HS-5 (cell line): Measurements from ENCODE around the gene DSG2.
A peak's percentile ranks its signal among the peaks of the same experiment; 100 is the strongest.

Experiments
- DNase-seq: peaks from one replicate; pipeline ENCODE4 v3.0.0-alpha.2; 2012; ENCODE audit warnings: low read depth

The DSG2 gene

DNA sequence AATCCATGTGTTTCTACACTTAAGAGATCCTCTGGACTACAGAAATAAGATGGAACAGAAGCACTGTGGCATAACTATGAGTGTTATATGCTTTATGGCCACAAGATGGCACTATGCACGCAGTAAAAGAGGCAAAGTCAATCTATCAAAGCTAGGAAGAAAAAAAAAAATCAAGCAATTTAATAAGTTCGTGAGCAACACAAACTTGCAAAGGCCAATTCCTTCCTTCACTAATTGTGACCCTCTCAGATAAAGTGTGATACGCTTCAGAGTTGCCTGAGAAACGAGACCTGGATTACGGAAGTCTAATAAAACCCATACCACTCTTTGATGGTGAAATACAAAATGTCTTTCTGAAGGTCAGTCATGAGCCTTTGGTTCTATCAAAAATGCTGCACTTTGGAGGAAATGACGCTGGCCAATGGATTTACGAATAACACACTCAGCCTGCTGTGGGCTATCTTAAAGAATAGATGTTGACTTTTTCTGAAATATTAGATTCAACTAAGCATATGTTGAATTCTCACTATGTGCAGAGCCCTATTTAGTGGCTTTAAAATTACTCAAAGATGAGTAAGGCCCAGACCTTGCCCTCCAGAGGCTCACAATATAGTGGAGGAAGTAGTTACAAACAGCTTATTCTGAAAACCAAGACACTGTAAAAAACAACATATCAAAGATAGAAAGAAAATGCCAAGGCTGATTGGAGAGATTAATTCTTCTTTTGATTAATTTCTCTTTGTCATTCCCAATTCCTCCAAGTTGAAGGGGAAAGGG is 58.2 kb downstream of the DSG2 start:
- peak; percentile 43 for DNase-seq

DNA sequence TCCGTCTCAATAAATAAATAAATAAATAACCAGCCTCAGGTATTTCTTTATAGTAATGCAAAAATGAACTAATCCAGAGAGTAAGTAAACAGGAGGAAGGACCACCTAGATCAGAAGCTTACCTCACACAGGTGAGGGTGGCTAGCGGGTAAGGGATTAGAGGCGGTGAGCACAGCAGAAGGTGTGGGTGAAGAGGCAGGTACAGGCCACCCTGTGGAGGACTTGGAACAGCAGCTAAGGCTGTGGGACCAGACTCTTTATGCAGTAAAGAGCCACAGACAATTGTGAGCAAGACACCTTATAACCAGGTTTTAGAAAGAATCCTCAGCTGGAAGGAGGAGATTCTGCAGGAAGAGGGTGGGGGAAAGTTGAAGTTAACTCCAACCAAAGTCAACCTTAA is 59.5 kb downstream of the DSG2 start:
- no peak for DNase-seq

DNA sequence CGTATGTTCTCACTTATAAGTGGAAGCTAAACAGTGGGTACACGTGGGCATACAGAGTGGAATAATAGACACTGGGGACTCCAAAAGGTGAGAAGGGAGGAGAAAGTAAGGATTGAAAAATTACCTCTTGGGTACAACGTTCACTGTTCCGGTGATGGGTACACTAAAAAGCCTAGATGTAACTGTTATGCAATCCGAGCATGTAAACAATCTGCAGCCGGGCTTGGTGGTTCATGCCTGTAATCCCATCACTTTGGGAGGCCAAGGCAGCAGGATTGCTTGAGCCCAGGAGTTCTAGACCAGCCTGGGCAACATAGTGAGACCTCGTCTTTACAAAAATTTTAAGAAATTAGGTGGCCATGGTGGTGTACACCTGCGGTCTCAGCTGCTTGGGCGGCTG is 60.6 kb downstream of the DSG2 start:
- DNase-seq, result no peak

DNA sequence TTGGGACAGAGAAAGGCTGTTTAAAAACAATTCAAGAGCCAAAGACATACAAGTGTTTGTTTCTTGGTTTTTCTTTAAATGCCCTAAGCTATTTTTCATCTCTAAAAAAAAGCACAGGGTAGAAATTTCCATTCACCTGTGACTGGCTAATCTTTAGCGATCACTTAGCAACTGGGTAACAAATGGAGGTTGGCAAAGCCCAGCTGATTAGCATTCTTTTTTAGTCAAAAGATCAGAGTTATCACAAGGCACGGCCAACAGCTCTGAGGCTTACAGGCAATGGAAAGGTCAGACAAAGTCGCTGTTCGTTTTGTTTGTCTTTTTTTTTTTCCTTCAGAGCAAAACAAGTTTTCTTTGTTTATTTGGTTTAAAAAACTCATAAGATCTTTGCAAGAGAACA is 64.7 kb downstream of the DSG2 start:
- DNase-seq, result no peak

DNA sequence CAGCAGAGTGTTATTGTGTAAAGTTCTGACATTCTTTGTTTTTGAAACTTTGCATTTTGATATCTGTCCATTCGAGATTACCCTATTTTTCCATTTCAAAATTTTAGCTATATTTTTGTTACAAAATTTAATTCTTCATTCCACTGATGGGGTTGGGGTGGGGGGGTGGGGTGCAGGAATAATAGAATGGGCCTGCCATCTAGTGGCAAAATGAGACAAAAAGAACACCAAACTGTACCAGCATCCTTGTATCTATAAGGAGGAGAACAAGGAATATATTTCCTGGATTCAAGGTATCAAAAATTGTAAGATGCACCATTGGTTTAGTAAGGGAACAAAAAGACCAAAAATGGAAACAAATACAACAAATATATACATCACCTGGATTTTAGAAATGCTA is 65.8 kb downstream of the DSG2 start:
- DNase-seq, result no peak

DNA sequence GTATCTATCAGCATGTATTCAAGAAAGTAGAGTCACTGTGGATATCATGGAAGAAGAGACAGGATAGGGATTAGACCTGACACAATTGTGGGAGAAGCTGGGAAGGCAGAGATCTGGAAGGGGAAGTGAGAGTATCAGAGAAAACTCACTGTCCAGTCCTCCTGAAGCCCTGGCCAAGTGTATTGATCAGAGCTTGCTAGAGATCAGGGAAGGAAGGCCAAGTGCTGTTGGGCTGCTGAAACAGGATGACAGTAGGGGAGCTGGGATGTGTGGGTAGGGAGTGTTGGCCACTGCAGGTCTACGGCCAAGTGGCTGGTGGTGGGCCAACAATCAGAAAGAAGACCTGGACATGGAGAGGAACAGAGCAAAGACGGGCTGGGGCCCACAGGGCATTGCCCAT is 67.4 kb downstream of the DSG2 start:
- DNase-seq, result no peak

DNA sequence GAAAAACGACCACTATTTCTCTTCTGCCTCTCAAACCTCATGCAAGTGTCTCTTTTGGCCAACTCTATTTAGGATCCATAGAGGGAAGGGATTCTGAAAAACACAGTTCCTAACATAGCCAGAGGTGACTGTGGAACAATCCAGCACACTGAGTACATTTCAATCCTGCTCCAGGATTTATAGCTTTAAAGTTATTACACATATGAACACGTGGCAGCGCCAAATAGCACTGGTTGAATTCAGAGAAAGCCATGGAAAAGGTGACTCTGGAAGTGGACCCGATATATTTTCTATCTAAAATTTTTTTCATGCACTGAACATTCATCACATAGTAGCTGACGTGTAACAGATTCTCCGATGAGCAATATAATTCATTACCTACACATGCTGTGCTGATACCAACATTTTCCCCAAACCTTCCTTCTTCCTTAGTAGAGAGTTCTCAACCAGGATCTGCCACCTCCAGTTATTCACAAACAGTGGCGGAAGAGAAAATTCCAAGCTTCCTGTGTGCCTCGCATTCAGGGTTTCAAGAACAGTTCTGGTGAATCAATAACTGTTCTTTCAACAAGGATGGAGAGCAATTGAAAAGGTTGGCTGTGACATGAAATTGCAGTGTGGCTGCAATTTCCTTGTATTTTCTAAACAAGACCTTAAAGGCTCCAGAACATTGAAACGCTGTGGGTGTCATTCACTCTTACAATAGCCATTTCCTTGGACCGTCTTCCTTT is 68.0 kb downstream of the DSG2 start:
- DNase-seq, result no peak

DNA sequence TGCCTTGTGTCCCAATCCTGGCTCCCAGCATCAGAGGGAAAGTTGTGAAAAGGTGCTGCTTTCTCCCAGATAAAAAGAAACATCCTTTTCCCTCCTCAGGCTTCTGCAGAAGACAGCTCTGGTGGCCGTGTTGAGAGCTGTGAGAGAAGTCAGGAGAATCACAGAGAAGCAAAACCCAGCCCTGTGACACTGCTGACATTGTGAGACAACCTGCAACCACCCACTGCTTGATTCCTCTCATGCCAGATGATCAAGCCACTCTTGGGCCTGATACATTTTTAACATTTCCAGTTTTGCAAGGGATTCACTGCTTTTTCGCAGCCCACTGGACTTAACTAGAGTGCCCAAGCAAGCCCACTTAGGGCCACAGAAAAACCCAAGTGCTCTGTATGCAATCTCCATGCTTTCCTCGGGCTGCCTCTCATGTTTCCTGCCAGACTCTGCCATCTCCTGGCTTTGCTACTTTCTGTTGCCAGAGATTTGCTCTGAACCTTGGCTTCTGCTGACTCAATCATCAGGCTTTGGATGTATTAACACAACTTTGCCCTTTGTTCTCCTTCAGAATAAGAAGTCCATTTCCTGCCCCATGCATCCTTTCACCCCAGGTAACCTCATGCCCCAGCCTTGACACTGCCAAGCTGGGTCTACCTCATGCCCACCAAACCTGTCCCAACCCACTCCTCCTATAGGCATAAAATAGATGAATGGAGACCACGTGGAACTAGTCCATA is 68.8 kb downstream of the DSG2 start:
- no peak for DNase-seq

DNA sequence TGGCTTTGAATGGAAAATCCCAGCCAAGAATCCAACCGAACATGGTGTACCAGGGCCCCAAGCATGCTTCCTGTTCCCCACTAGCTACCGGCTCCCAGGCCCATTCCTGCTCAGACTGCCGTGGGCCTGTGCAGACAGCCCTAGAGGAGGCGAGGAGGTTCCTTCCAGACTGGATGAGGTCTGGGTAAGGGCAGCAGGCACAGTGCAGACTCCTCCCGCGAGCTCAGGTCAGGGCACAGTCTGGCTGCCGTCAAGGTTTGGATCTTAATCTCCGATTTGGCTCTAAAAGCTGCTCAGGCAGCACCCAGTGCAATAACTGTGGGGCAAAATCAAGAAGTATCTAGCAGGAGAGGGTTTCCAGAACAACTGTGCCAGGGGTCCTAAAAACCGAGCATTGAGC is 74.4 kb downstream of the DSG2 start:
- no peak for DNase-seq

DNA sequence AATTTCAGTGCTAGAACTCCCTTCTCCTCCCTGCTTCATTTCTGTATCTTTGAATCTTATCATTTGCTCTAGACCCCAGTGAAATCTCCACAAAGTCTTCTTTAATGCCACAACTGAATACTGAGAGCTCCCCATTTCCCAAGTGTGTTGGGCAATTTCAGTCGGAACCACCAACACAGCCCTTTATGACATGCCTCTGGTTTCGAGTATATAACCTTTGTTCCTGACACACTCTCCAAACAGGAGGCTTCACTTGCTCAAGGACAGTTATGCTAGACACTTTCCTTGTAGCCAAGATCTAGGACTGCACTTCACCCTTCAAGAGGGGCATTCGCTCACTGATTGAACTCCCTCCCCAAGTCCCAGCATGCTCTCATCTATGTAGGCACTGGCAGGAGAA is 75.1 kb downstream of the DSG2 start:
- no peak for DNase-seq

DNA sequence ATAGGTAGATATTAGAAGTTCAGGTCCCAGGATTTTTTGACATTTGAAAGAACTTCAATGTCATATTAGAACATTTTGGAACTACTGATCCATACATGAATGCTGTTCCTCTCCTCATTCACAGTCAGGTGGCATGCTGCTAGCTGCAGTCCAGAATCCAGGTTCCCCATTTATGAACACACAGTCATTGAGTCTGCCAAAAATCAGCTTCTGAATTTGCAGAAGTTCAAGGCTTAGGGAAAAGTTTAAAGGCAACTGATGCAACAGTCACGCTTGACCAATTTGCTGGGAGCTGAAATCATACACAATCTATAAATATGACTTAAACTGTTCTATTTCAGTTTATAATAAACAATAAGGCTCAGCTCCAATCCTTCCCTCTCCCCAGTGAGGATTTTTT is 76.4 kb downstream of the DSG2 start:
- no peak for DNase-seq

DNA sequence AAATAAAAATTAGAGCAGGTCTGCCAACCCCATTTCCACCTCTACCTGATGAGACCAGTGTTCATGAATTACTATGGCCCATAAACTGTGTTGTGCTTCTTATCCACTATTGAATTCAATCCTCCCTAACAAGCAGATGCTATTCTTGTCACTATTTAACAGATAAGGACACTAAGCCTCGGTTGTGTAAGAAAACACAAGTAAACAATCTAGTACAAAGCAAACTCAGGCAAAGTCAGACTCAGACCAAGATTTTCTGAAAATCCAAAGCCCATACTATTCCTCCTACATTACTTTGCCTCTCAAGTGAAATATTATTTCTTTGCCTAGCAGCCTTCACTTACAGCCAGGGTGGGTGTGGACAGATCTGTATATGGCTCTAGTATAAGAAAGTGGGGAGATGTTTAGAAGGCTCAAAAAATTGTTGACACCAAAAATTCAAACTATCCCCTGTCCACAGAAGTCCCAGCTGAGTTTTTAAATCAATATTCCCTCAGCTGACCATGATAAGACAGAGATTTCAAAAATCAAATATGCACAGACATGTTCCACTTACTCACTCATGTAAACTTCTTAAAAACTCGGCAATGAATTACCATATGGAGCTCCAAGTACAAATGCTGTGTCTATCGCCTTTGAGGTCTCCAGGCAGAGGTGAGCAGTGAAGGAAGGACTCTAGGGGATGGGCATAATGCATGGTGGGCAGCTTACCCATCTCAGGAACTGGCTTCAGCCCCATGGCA is 77.7 kb downstream of the DSG2 start:
- no peak for DNase-seq

DNA sequence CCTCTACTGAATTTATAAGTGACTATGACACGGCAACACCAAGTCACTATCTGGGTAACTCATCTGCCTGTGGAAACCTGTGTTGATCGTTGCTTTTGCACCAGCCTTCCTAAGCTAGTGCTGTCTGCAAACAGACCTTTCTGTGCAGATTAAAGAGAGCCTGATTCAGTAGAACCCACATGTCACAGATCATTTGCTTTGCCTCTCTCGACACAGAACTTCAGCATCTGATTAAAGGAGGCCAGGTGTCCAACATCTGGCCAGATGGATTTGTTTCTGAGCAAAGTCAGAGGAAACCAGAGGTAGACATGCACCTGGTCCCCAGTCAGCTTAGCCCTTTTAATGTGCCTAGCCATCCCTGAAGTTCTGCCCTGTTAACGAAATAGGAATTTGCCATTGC is 78.7 kb downstream of the DSG2 start:
- DNase-seq, result no peak

DNA sequence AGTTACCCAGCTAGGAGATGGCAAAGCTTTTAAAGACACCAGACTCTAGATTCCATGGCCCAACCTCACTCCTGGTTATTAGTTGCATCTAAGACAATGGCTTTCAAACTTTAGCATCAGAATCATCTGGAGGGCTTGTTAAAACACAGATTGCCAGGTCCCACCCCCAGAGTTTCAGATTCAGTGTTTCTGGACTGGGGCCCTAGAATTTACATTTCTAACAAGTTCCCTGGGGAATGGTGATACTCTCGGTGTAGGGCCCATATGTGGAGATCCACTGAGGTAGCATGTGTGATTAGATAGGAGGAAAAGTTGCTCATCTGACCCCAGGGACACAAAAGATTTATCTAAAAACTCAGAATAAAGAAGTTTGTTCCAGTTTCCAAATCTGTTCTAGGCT is 79.2 kb downstream of the DSG2 start:
- no peak for DNase-seq

DNA sequence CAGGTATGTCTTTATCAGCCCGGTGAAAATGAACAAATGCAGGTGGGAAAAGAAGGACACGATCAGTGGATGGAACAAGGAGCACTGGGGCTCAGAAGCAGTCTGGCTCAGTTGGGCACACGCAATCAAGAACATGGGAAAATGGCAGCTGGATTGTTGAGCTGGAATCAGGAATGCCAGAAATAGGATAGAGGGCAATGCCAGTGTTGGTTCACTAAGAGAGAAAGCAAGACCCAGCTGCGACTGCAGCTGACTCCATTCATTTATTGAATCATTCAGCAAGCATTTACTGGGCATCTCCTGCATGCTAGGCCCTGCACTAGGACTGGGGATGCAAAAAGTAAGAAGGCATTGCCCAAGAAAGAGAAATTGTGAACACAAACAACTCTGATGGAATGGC is 80.1 kb downstream of the DSG2 start:
- no peak for DNase-seq

DNA sequence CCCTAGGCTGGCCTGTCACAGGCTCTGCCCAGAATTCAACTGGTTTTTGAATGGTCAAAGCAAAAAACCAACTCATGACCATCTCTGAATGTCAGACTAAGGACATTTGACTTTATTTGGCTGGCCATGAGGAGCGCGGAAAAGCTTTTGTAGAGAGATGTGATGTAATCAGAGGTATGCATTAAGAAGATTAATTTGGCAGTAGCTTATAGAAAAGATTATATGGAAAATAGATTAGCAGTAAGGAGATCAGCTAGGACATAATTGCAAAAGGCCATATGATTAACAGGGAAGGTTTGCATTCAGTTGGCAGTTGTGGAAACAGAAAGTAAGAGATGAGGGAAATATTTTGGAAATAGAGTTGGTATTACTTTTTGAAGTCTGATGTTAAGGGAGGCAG is 81.4 kb downstream of the DSG2 start:
- DNase-seq, result no peak

DNA sequence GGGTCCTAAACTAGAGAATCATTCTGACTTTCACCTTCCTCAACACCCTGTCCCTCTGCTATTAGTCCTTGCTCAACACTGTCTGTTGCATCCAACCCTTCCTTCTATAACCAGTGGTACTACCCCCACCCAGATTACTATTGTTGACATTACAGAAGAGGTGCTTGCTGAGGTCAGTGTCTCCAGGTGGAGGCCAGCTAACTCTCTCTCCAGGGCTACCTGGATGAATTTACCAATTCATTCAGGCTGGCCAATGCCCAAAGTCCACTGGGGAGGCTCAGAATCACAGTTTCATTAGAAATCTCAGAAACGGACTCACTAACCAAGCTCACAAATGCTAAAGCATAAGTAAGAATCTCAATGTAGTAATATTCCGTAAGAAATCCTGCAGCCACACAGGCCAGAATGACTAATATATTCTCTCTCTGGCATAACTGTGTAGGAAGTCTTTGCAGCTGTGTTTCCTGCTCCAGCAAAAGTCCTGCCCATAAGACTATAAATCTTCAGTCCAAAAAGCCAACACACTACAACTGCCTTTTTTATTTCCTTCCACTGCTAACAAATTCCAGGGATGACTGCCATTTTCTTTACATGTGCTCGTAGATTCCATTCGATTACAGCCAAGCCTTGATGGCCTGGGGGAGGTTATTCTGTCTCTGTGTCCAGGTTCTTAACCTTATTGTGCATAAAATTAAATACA is 83.7 kb downstream of the DSG2 start:
- peak; percentile 33 for DNase-seq

DNA sequence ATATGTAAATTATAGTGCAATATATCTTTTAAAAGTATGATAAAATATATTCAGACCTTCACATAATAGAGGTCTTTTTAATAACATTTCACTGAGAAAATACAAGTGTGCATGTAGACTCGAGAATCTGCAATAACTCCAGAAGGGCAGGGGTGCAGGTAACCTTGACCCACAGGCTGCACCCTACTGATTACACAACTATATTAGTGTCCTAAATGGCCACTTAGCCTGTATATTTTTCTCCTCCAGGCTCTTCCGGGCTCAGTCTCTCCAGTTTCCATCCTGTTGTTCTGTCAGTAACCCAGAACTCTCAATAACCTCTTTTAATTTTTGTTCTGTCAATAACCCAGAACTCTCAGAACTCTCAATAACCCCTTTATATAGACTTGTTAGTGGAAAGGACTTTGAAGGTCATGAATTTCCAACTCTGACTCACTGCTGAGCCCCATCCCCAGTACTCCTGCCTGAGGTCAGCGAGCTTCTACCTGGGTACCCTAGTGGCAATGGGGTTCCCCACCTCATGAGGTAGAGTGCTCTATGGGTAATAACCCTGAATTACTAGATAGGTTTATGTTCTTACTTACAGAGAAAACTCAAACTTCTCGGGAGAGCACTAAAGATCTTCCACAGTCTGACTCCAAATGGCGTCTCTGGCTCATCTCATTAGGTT is 85.3 kb downstream of the DSG2 start:
- no peak for DNase-seq

DNA sequence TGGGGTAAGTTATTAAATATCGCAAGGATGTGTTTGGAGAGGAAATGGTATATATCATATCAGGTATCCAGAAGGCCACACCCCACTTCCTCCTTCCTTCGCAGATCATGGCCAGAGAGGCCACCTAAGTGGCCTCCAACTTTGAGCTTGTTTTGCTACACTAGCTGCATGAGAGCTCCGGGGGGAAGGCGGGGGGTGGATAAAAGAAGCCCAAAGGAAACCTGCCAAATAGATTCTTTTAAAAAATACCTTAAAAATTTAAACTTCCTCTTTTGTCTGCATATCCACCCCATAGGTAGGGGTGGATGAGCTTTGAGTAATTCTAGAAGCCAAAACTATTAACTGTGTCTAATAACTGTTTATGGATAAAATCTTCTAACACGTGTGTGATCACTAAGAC is 88.0 kb downstream of the DSG2 start:
- DNase-seq, result no peak

DNA sequence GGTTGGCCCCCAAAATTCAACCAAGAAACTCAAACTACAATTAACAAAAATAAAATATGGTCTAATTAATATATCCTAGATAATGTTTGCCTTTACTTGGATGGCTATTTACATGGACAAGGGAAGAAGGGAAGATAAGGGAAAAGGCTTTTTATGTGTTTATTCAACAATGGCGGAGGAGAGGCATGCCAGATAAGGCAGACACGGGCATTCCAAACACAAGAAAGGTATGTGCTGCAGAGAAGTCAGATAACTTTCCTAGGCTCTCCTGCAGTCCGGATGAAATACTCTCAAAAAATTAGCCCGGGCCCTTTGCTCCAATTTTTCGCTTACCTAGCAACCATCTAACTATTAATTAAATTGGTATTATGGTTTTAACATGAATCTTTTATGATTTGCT is 88.6 kb downstream of the DSG2 start:
- DNase-seq, result no peak

DNA sequence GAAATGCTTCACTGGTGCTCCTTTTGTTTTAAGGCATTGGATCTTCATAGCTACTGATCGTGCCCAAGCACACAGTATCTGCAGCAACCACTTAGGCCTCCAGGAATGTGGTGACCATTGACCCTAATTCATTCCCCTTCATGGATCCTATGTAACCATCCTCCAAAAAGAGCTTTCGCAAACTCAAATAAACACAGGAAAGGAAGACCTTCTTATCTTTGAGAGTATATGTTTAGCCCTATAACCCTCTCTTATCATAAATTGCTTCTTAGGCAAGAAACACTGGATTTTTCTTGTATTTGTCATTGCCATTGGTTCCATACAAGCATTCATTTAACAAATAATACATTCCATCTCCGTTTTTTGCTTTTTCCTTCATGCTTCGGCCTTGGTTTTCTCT is 89.6 kb downstream of the DSG2 start:
- no peak for DNase-seq
